HG02798 (cell line): ENCODE results near the gene EXOG.
A peak's percentile ranks its signal among the peaks of the same experiment; 100 is the strongest.

Experiments used
- ATAC-seq: cut with Tn5 transposase; IDR thresholded peaks from one replicate; pipeline ENCODE4 v1.9.1; 2021; ENCODE audit warnings: mild to moderate bottlenecking; ENCODE audit not compliant: unreplicated experiment, poor library complexity

The EXOG gene

GRCh38 chr3:38500688-38501417 is 4.7 kb downstream of the EXOG start:
- ATAC-seq = no peak

- peak; percentile 91 for ATAC-seq
Observed at GRCh38 chr3:38507120-38507519, 11.0 kb downstream of the EXOG start.

- ATAC-seq = no peak
Observed at GRCh38 chr3:38509732-38510131, 13.6 kb downstream of the EXOG start.

- no peak for ATAC-seq
Observed at GRCh38 chr3:38510631-38511030, 14.5 kb downstream of the EXOG start.

GRCh38 chr3:38511546-38511945 is 15.4 kb downstream of the EXOG start:
- no peak for ATAC-seq

- ATAC-seq = no peak
Observed at GRCh38 chr3:38515367-38515766, 19.2 kb downstream of the EXOG start.

GRCh38 chr3:38516669-38517068 is 20.5 kb downstream of the EXOG start:
- ATAC-seq = no peak

GRCh38 chr3:38519000-38519399 is 22.9 kb downstream of the EXOG start:
- no peak for ATAC-seq

GRCh38 chr3:38519651-38520050 is 23.5 kb downstream of the EXOG start:
- ATAC-seq = no peak

- ATAC-seq = peak; percentile 78
Observed at GRCh38 chr3:38521391-38521987, 25.3 kb downstream of the EXOG start.

GRCh38 chr3:38522002-38522401 is 25.9 kb downstream of the EXOG start:
- no peak for ATAC-seq

- ATAC-seq = no peak
Observed at GRCh38 chr3:38524141-38524739, 28.1 kb downstream of the EXOG start.

GRCh38 chr3:38526792-38527191 is 30.7 kb downstream of the EXOG start:
- ATAC-seq = no peak

GRCh38 chr3:38528457-38528856 is 32.3 kb downstream of the EXOG start:
- no peak for ATAC-seq

- no peak for ATAC-seq
Observed at GRCh38 chr3:38532529-38532928, 36.4 kb downstream of the EXOG start.

GRCh38 chr3:38533285-38533976 is 37.3 kb downstream of the EXOG start:
- no peak for ATAC-seq

GRCh38 chr3:38534180-38534579 is 38.0 kb downstream of the EXOG start:
- ATAC-seq = no peak

GRCh38 chr3:38534604-38535003 is 38.5 kb downstream of the EXOG start:
- no peak for ATAC-seq

GRCh38 chr3:38536671-38537070 is 40.5 kb downstream of the EXOG start:
- ATAC-seq = no peak

GRCh38 chr3:38538773-38539353 is 42.7 kb downstream of the EXOG start:
- no peak for ATAC-seq

- ATAC-seq = no peak
Observed at GRCh38 chr3:38541806-38542205, 45.7 kb downstream of the EXOG start.
